ENCODE data around the gene RIN3. TPM values are rescaled to one million over a fixed set of nuclear protein-coding genes. Genes with fewer than 3 reads are reported as not detected.

The RIN3 gene
- polyA plus RNA-seq (2013, experiment 1 of 2), result 11.1 TPM
- polyA plus RNA-seq (2013, experiment 2 of 2), result 9.1 TPM

- no peaks in the 10 kb centered on the region for H3K9me3 ChIP-seq (ENCODE audit: control insufficient read depth, low read length)
- H3K27ac ChIP-seq (ENCODE audit: low read depth, low read length, severe bottlenecking), result peak within 1 kb of the TSS; percentile 10
- WGBS, 2 experiments (ENCODE audit: insufficient coverage in 2 of 2), result 7 to 11% methylated on average over 42 to 58 of the region's 79 CpGs
- peak within 1 kb of the TSS; percentile 68 for H3K4me3 ChIP-seq (ENCODE audit: extremely low read depth, insufficient read depth, low read length, poor library complexity, severe bottlenecking)
- no peaks in the 10 kb centered on the region for H3K36me3 ChIP-seq (ENCODE audit: control insufficient read depth, insufficient read depth, low read length)
- peaks cover 23% of the 10 kb centered on the region for H3K4me1 ChIP-seq (ENCODE audit: control insufficient read depth, insufficient read depth, low read length, poor library complexity, severe bottlenecking)
Measured at GRCh38 chr14:92513204-92513965, at the start of gene RIN3. Gene RIN3 (plus strand): TSS chr14:92513781. CDS start chr14:92513933, 152 bp downstream.

GRCh38 chr14:92464156-92464555 lies 49.4 kb upstream of the RIN3 start:
- H3K4me1 ChIP-seq (ENCODE audit: control insufficient read depth, insufficient read depth, low read length, poor library complexity, severe bottlenecking), result peaks cover 11% of the 10 kb centered on the region
- peaks cover 10% of the 10 kb centered on the region for H3K9me3 ChIP-seq (ENCODE audit: control insufficient read depth, low read length)
- H3K27ac ChIP-seq (ENCODE audit: low read depth, low read length, severe bottlenecking), result no peak overlapping the region
- WGBS, 2 experiments (ENCODE audit: insufficient coverage in 2 of 2), result 93 to 100% methylated on average over 2 of the region's 6 CpGs
- H3K4me3 ChIP-seq (ENCODE audit: extremely low read depth, insufficient read depth, low read length, poor library complexity, severe bottlenecking), result no peak overlapping the region
- no peaks in the 10 kb centered on the region for H3K36me3 ChIP-seq (ENCODE audit: control insufficient read depth, insufficient read depth, low read length)

GRCh38 chr14:92464716-92465115 lies 48.9 kb upstream of the RIN3 start:
- WGBS, 2 experiments (ENCODE audit: insufficient coverage in 2 of 2), result 90 to 97% methylated on average over 8 of the region's 9 CpGs
- peaks cover 6% of the 10 kb centered on the region for H3K4me1 ChIP-seq (ENCODE audit: control insufficient read depth, insufficient read depth, low read length, poor library complexity, severe bottlenecking)
- no peak overlapping the region for H3K27ac ChIP-seq (ENCODE audit: low read depth, low read length, severe bottlenecking)
- no peak overlapping the region for H3K4me3 ChIP-seq (ENCODE audit: extremely low read depth, insufficient read depth, low read length, poor library complexity, severe bottlenecking)
- no peaks in the 10 kb centered on the region for H3K36me3 ChIP-seq (ENCODE audit: control insufficient read depth, insufficient read depth, low read length)
- peaks cover 10% of the 10 kb centered on the region for H3K9me3 ChIP-seq (ENCODE audit: control insufficient read depth, low read length)

GRCh38 chr14:92465353-92466055 lies 48.1 kb upstream of the RIN3 start:
- no peaks in the 10 kb centered on the region for H3K36me3 ChIP-seq (ENCODE audit: control insufficient read depth, insufficient read depth, low read length)
- 72% methylated on average over 10 to 12 of the region's 13 CpGs for WGBS, 2 experiments (ENCODE audit: insufficient coverage in 2 of 2)
- H3K4me1 ChIP-seq (ENCODE audit: control insufficient read depth, insufficient read depth, low read length, poor library complexity, severe bottlenecking), result peaks cover 4% of the 10 kb centered on the region
- no peak overlapping the region for H3K4me3 ChIP-seq (ENCODE audit: extremely low read depth, insufficient read depth, low read length, poor library complexity, severe bottlenecking)
- peaks cover 10% of the 10 kb centered on the region for H3K9me3 ChIP-seq (ENCODE audit: control insufficient read depth, low read length)
- no peak overlapping the region for H3K27ac ChIP-seq (ENCODE audit: low read depth, low read length, severe bottlenecking)

GRCh38 chr14:92466059-92466458 lies 47.5 kb upstream of the RIN3 start:
- H3K4me1 ChIP-seq (ENCODE audit: control insufficient read depth, insufficient read depth, low read length, poor library complexity, severe bottlenecking), result peaks cover 4% of the 10 kb centered on the region
- H3K36me3 ChIP-seq (ENCODE audit: control insufficient read depth, insufficient read depth, low read length), result no peaks in the 10 kb centered on the region
- no peak overlapping the region for H3K4me3 ChIP-seq (ENCODE audit: extremely low read depth, insufficient read depth, low read length, poor library complexity, severe bottlenecking)
- WGBS, 2 experiments (ENCODE audit: insufficient coverage in 2 of 2), result 70 to 90% methylated on average over 2 to 3 of the region's 3 CpGs
- H3K27ac ChIP-seq (ENCODE audit: low read depth, low read length, severe bottlenecking), result no peak overlapping the region
- H3K9me3 ChIP-seq (ENCODE audit: control insufficient read depth, low read length), result peaks cover 10% of the 10 kb centered on the region

GRCh38 chr14:92469515-92469914 lies 44.1 kb upstream of the RIN3 start:
- H3K9me3 ChIP-seq (ENCODE audit: control insufficient read depth, low read length), result peaks cover 10% of the 10 kb centered on the region
- 100% methylated on average over 1 of the region's 2 CpGs; no CpG with 5 or more reads in 1 of the 2 experiments for WGBS, 2 experiments (ENCODE audit: insufficient coverage in 2 of 2)

GRCh38 chr14:92470215-92470614 lies 43.4 kb upstream of the RIN3 start:
- H3K27ac ChIP-seq (ENCODE audit: low read depth, low read length, severe bottlenecking), result no peak overlapping the region
- 60% methylated on average over 1 of the region's 3 CpGs; no CpG with 5 or more reads in 1 of the 2 experiments for WGBS, 2 experiments (ENCODE audit: insufficient coverage in 2 of 2)
- H3K36me3 ChIP-seq (ENCODE audit: control insufficient read depth, insufficient read depth, low read length), result no peaks in the 10 kb centered on the region
- no peak overlapping the region for H3K4me3 ChIP-seq (ENCODE audit: extremely low read depth, insufficient read depth, low read length, poor library complexity, severe bottlenecking)
- peaks cover 11% of the 10 kb centered on the region for H3K4me1 ChIP-seq (ENCODE audit: control insufficient read depth, insufficient read depth, low read length, poor library complexity, severe bottlenecking)
- peaks cover 10% of the 10 kb centered on the region for H3K9me3 ChIP-seq (ENCODE audit: control insufficient read depth, low read length)

More at GRCh38 chr14:92469515-92469914, 44.1 kb upstream of the RIN3 start:
- Histone ChIP-seq H3K36me3 (ENCODE audit: control insufficient read depth, insufficient read depth, low read length) (no peaks in the 10 kb centered on the region), H3K4me3 (ENCODE audit: extremely low read depth, insufficient read depth, low read length, poor library complexity, severe bottlenecking) (no peak overlapping the region), H3K27ac (ENCODE audit: low read depth, low read length, severe bottlenecking) (no peak overlapping the region), H3K4me1 (ENCODE audit: control insufficient read depth, insufficient read depth, low read length, poor library complexity, severe bottlenecking) (peaks cover 11% of the 10 kb centered on the region)

GRCh38 chr14:92470811-92471210 lies 42.8 kb upstream of the RIN3 start:
- H3K4me1 ChIP-seq (ENCODE audit: control insufficient read depth, insufficient read depth, low read length, poor library complexity, severe bottlenecking), result peaks cover 11% of the 10 kb centered on the region
- peaks cover 10% of the 10 kb centered on the region for H3K9me3 ChIP-seq (ENCODE audit: control insufficient read depth, low read length)
- H3K36me3 ChIP-seq (ENCODE audit: control insufficient read depth, insufficient read depth, low read length), result no peaks in the 10 kb centered on the region
- WGBS, 2 experiments (ENCODE audit: insufficient coverage in 2 of 2), result 91 to 100% methylated on average over 1 of the region's 1 CpG
- H3K4me3 ChIP-seq (ENCODE audit: extremely low read depth, insufficient read depth, low read length, poor library complexity, severe bottlenecking), result no peak overlapping the region
- H3K27ac ChIP-seq (ENCODE audit: low read depth, low read length, severe bottlenecking), result no peak overlapping the region

- peak overlapping the region; percentile 16 for H3K27ac ChIP-seq (ENCODE audit: low read depth, low read length, severe bottlenecking)
- H3K4me1 ChIP-seq (ENCODE audit: control insufficient read depth, insufficient read depth, low read length, poor library complexity, severe bottlenecking), result peaks cover 11% of the 10 kb centered on the region
Measured at GRCh38 chr14:92471919-92472318, 41.7 kb upstream of the RIN3 start.

GRCh38 chr14:92472860-92473259 lies 40.7 kb upstream of the RIN3 start:
- Histone ChIP-seq H3K4me3 (ENCODE audit: extremely low read depth, insufficient read depth, low read length, poor library complexity, severe bottlenecking) (no peak overlapping the region), H3K27ac (ENCODE audit: low read depth, low read length, severe bottlenecking) (no peak overlapping the region), H3K9me3 (ENCODE audit: control insufficient read depth, low read length) (peaks cover 3% of the 10 kb centered on the region), H3K36me3 (ENCODE audit: control insufficient read depth, insufficient read depth, low read length) (no peaks in the 10 kb centered on the region), H3K4me1 (ENCODE audit: control insufficient read depth, insufficient read depth, low read length, poor library complexity, severe bottlenecking) (peaks cover 11% of the 10 kb centered on the region)
- WGBS, 2 experiments (ENCODE audit: insufficient coverage in 2 of 2), result 100% methylated on average over 1 of the region's 1 CpG

More at GRCh38 chr14:92471919-92472318, 41.7 kb upstream of the RIN3 start:
- Histone ChIP-seq H3K9me3 (ENCODE audit: control insufficient read depth, low read length) (peaks cover 10% of the 10 kb centered on the region), H3K36me3 (ENCODE audit: control insufficient read depth, insufficient read depth, low read length) (no peaks in the 10 kb centered on the region), H3K4me3 (ENCODE audit: extremely low read depth, insufficient read depth, low read length, poor library complexity, severe bottlenecking) (no peak overlapping the region)

All from mesodermal cell (in vitro differentiated cells).